HCT116 (cell line): ENCODE results near the gene ZNF592. TPM values are rescaled to one million over a fixed set of nuclear protein-coding genes. Genes with fewer than 3 reads are reported as not detected.

ENCODE experiments used
- ATAC-seq: fragments of 200-7000 bp; cut with Tn5 transposase; 2 replicates; pipeline ENCODE4 v1.9.1; 2020; ENCODE audit warnings: mild to moderate bottlenecking, moderate library complexity
- BruUV-seq: library from RNA; stranded (reverse); fragments of 400-500 nt; replicated peaks from 2 replicates; lab custom pipeline; 2021; lab: Mats Ljungman, UMichigan
- CTCF ChIA-PET: fragments of 300-600 bp; sonication (Branson Sonifier 250); formaldehyde crosslinking; loops from one replicate; lab custom pipeline; 2021; ENCODE audit warnings: antibody characterized with exemption; lab: Charles Lee
- POLR2A ChIA-PET: fragments of 300-600, 350-600 bp; sonication (Branson Sonifier 250); formaldehyde crosslinking; loops from one replicate; lab custom pipeline; 2021; ENCODE audit warnings: antibody characterized with exemption; lab: Charles Lee
- RAD21 ChIA-PET, 2 experiments: fragments of 300-600 bp; sonication (Branson Sonifier 250); formaldehyde crosslinking; loops; one replicate each; lab custom pipeline; 2023; ENCODE audit warnings: low total read pairs in 2 of 2; ENCODE audit not compliant: uncharacterized antibody in 2 of 2, unreplicated experiment in 2 of 2, low non-redundant PET in 1 of 2; lab: Charles Lee
- DNase-seq: peaks from one replicate; pipeline ENCODE4 v3.0.0-alpha.2; 2010; ENCODE audit warnings: low read depth, low spot score
- H2AFZ ChIP-seq: fragments of 200-600 bp; shearing (Covaris generic), sonication (generic); 2 replicates; pipeline ENCODE4 v1.6.1; 2017; ENCODE audit warnings: low read depth, mixed run types, mixed read lengths, antibody characterized with exemption, low read length; ENCODE audit not compliant: poor library complexity, severe bottlenecking
- H3K27ac ChIP-seq: 2 replicates; pipeline ENCODE4 v1.5.1; 2012; ENCODE audit warnings: low read depth, low read length
- H3K27me3 ChIP-seq: fragments of 200-600 bp; sonication (generic); 2 replicates; pipeline ENCODE4 v1.6.1; 2016; ENCODE audit warnings: mixed run types, low read length, mixed read lengths; ENCODE audit not compliant: insufficient read depth
- H3K36me3 ChIP-seq, 2 experiments: fragments of 200-500 bp in 1 of 2; fragments of 200-600 bp in 1 of 2; sonication (Bioruptor generic) in 1 of 2; sonication (generic) in 1 of 2; 2 replicates each; pipeline versions ENCODE4 v1.5.1 to v1.6.1; 2014 to 2016; ENCODE audit warnings: low read length in 2 of 2, inconsistent platforms in 1 of 2, mixed read lengths in 1 of 2, mixed run types in 1 of 2; ENCODE audit not compliant: insufficient read depth in 2 of 2, control insufficient read depth in 1 of 2
- H3K4me1 ChIP-seq, 2 experiments: fragments of 200-600 bp in 1 of 2; sonication (generic) in 1 of 2; 2 replicates each; pipeline versions ENCODE4 v1.5.1 to v1.6.1; 2012 to 2017; ENCODE audit warnings: low read length in 2 of 2, inconsistent platforms in 1 of 2, mild to moderate bottlenecking in 1 of 2, mixed read lengths in 1 of 2, mixed run types in 1 of 2, moderate library complexity in 1 of 2; ENCODE audit not compliant: insufficient read depth in 2 of 2, control insufficient read depth in 1 of 2
- H3K4me2 ChIP-seq: fragments of 200-600 bp; sonication (generic); 2 replicates; pipeline ENCODE4 v1.6.1; 2017; ENCODE audit warnings: mixed run types, low read length, mixed read lengths
- H3K4me3 ChIP-seq, 2 experiments: fragments of 200-600 bp in 1 of 2; sonication (generic) in 1 of 2; replicated peaks in 1 of 2; 2 replicates each; pipeline ENCODE4 v1.5.1; 2011 to 2016; ENCODE audit warnings: low read length in 2 of 2, control low read depth in 1 of 2, low read depth in 1 of 2, mild to moderate bottlenecking in 1 of 2, mixed read lengths in 1 of 2, mixed run types in 1 of 2
- H3K79me2 ChIP-seq: fragments of 200-600 bp; sonication (generic); 2 replicates; pipeline ENCODE4 v1.6.1; 2017; ENCODE audit warnings: mild to moderate bottlenecking, mixed run types, low read length, moderate library complexity, mixed read lengths; ENCODE audit not compliant: insufficient read depth
- H3K9ac ChIP-seq: fragments of 200-600 bp; sonication (generic); 2 replicates; pipeline ENCODE4 v1.6.1; 2016; ENCODE audit warnings: low read length, mixed read lengths
- H3K9me2 ChIP-seq: fragments of 200-600 bp; sonication (generic), shearing (Covaris generic); 2 replicates; pipeline ENCODE4 v1.6.1; 2017; ENCODE audit warnings: mixed run types, mild to moderate bottlenecking, moderate library complexity; ENCODE audit not compliant: insufficient read depth
- H3K9me3 ChIP-seq, 2 experiments: fragments of 200-500 bp in 1 of 2; fragments of 200-600 bp in 1 of 2; sonication (Bioruptor generic) in 1 of 2; sonication (generic) in 1 of 2; 2 replicates each; pipeline ENCODE4 v1.6.1; 2014 to 2017; ENCODE audit warnings: low read length in 2 of 2, mixed read lengths in 2 of 2, inconsistent platforms in 1 of 2, low read depth in 1 of 2, mild to moderate bottlenecking in 1 of 2, mixed run types in 1 of 2, moderate library complexity in 1 of 2; ENCODE audit not compliant: control insufficient read depth in 1 of 2, insufficient read depth in 1 of 2
- H4K20me1 ChIP-seq: fragments of 200-600 bp; sonication (generic), shearing (Covaris generic); 2 replicates; pipeline ENCODE4 v1.6.1; 2017; ENCODE audit warnings: mixed run types, mild to moderate bottlenecking, moderate library complexity; ENCODE audit not compliant: insufficient read depth
- ATF3 ChIP-seq: IDR thresholded peaks from 2 replicates; pipeline ENCODE4 v1.6.1; 2012
- CBX3 ChIP-seq: IDR thresholded peaks from 2 replicates; pipeline ENCODE4 v1.6.1; 2012; ENCODE audit warnings: low read depth
- CEBPB ChIP-seq: IDR thresholded peaks from 2 replicates; pipeline ENCODE4 v1.6.1; 2012; ENCODE audit warnings: low read depth
- CTCF ChIP-seq, 3 experiments: fragments of 200-600 bp in 1 of 3; sonication (generic) in 1 of 3; IDR thresholded peaks in 2 of 3; conservative IDR thresholded peaks in 1 of 3; 2 replicates each; pipeline ENCODE4 v1.5.1; 2012 to 2017; ENCODE audit warnings: low read depth in 2 of 3, low read length in 2 of 3, antibody characterized with exemption in 1 of 3, borderline replicate concordance in 1 of 3, control low read depth in 1 of 3, mild to moderate bottlenecking in 1 of 3, mixed read lengths in 1 of 3, mixed run types in 1 of 3, moderate library complexity in 1 of 3; ENCODE audit not compliant: insufficient read depth in 1 of 3
- EGR1 ChIP-seq: IDR thresholded peaks from 2 replicates; pipeline ENCODE4 v1.6.1; 2012; ENCODE audit warnings: low read depth
- ELF1 ChIP-seq: IDR thresholded peaks from 2 replicates; pipeline ENCODE4 v1.6.1; 2012; ENCODE audit warnings: low read depth, borderline replicate concordance
- EZH2 ChIP-seq: fragments of 200-600 bp; sonication (generic); IDR thresholded peaks from 2 replicates; pipeline ENCODE4 v1.6.1; 2017; ENCODE audit warnings: antibody characterized with exemption, mixed run types
- EZH2phosphoT487 ChIP-seq: fragments of 200-600 bp; IDR thresholded peaks from 2 replicates; pipeline ENCODE4 v1.6.1; 2018; ENCODE audit warnings: antibody characterized with exemption, borderline replicate concordance
- FOSL1 ChIP-seq: IDR thresholded peaks from 2 replicates; pipeline ENCODE4 v1.6.1; 2012; ENCODE audit warnings: low read depth
- JUND ChIP-seq: IDR thresholded peaks from 2 replicates; pipeline ENCODE4 v1.6.1; 2012
- RAD21 ChIP-seq: IDR thresholded peaks from 2 replicates; pipeline ENCODE4 v1.6.1; 2012; ENCODE audit warnings: low read depth, mild to moderate bottlenecking
- SIN3A ChIP-seq: IDR thresholded peaks from 2 replicates; pipeline ENCODE4 v1.6.1; 2012; ENCODE audit warnings: low read depth
- SP1 ChIP-seq: IDR thresholded peaks from 2 replicates; pipeline ENCODE4 v1.6.1; 2012; ENCODE audit warnings: low read depth
- SRF ChIP-seq: IDR thresholded peaks from 2 replicates; pipeline ENCODE4 v1.6.1; 2012; ENCODE audit warnings: low read depth
- TCF7L2 ChIP-seq: IDR thresholded peaks from 2 replicates; pipeline ENCODE4 v1.7.0; 2011; ENCODE audit warnings: borderline replicate concordance, inconsistent platforms; ENCODE audit not compliant: insufficient read depth, insufficient read length; ENCODE audit errors: extremely low read depth
- ZNF274 ChIP-seq: fragments of 200-500 bp; sonication (Bioruptor generic); IDR thresholded peaks from 2 replicates; pipeline ENCODE4 v1.6.1; 2014; ENCODE audit warnings: mild to moderate bottlenecking, low read depth, low read length, inconsistent platforms
- intact Hi-C: fragments of 100-400 bp; cut with micrococcal nuclease; formaldehyde crosslinking; loops from 2 replicates; pipeline ENCODE4 v1.10.0; 2022
- total RNA-seq: library from RNA; stranded (reverse); gene quantifications from one replicate; pipeline ENCODE4 v1.2.1, GENCODE V29; 2021; ENCODE audit not compliant: unreplicated experiment
- TF ChIP-seq, protein P1 (sequence below): IDR thresholded peaks from 2 replicates; pipeline ENCODE4 v1.6.1; 2012

The ZNF592 gene
- total RNA-seq, 1 experiment from 2014 or later, result 26.4 TPM

GRCh38 chr15:84703808-84704207, 44.6 kb upstream of the ZNF592 start:
- Histone ChIP-seq H3K9ac (no peak overlapping the region), H4K20me1 (no peaks in the 10 kb centered on the region; the same call in 1 of the 2 replicates), H3K9me2 (no peaks in the 10 kb centered on the region), H3K9me3 (no peaks in the 10 kb centered on the region), H2AFZ (no peak overlapping the region), H3K27ac (no peak overlapping the region), H3K4me3 (no peak overlapping the region), H3K4me1 (no peaks in the 10 kb centered on the region), H3K36me3 (peaks cover 0 to 4% of the 10 kb centered on the region in 2 experiments; a peak in 1 of 4 replicates), H3K4me2 (no peak overlapping the region), H3K27me3 (no peaks in the 10 kb centered on the region), H3K79me2 (peaks cover 100% of the 10 kb centered on the region)
- DNase-seq (no peak), ATAC-seq (no peak)
- no TSS peak for BruUV-seq
- TF ChIP-seq CEBPB (no peak), JUND (no peak), SIN3A (no peak), ATF3 (no peak), CTCF (IDR thresholded peaks at IDR 0.05 in 2 of 3, conservative IDR thresholded peaks at IDR 0.05 in 1 of 3; ENCODE audit: borderline replicate concordance in 1 of 3, insufficient read depth in 1 of 3, low read depth in 2 of 3, low read length in 2 of 3) (no peak), SRF (no peak), ZNF274 (no peak), SP1 (no peak), EZH2 (no peak), RAD21 (no peak), TCF7L2 (no peak), EZH2phosphoT487 (no peak), CBX3 (no peak), EGR1 (no peak), ELF1 (no peak), FOSL1 (no peak)
- TF ChIP-seq, protein P1, sequence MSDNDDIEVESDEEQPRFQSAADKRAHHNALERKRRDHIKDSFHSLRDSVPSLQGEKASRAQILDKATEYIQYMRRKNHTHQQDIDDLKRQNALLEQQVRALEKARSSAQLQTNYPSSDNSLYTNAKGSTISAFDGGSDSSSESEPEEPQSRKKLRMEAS, result no peak
- intact Hi-C loops, result no loop called here
- CTCF ChIA-PET, result no interaction called here
- RAD21 ChIA-PET, result no interaction called here
- POLR2A ChIA-PET, result interaction anchor here (1.3 kb wide), 1 partner anchor 13 kb away, joined by 4 read pairs; the partner anchor contains the start of gene SEC11A
